NCI-H2196 (cell line): Measurements from ENCODE around the gene CDH4.

Experiments
- DNase-seq: peaks from one replicate; lab custom pipeline; 2025; ENCODE audit not compliant: unreplicated experiment; lab: John Stamatoyannopoulos, UW

Gene CDH4

GRCh38 chr20:61767761-61768494 lies 515.9 kb downstream of the CDH4 start:
- DNase-seq, result no peak

- no peak for DNase-seq
These were observed 516.7 kb downstream of the CDH4 start for GRCh38 chr20:61768571-61769285.

GRCh38 chr20:61769286-61769832 lies 517.3 kb downstream of the CDH4 start:
- DNase-seq, result no peak

- no peak for DNase-seq
These were observed 518.1 kb downstream of the CDH4 start for GRCh38 chr20:61770113-61770585.

GRCh38 chr20:61771805-61772350 lies 519.8 kb downstream of the CDH4 start:
- DNase-seq, result no peak

GRCh38 chr20:61772828-61773631 lies 521.0 kb downstream of the CDH4 start:
- DNase-seq, result no peak

- DNase-seq, result no peak
These were observed 522.0 kb downstream of the CDH4 start for GRCh38 chr20:61773926-61774587.

- no peak for DNase-seq
These were observed 523.4 kb downstream of the CDH4 start for GRCh38 chr20:61775423-61775822.

GRCh38 chr20:61776491-61777075 lies 524.5 kb downstream of the CDH4 start:
- no peak for DNase-seq

GRCh38 chr20:61777773-61778494 lies 525.9 kb downstream of the CDH4 start:
- no peak for DNase-seq

- DNase-seq, result no peak
These were observed 526.4 kb downstream of the CDH4 start for GRCh38 chr20:61778495-61778863.

- DNase-seq, result no peak
These were observed 527.3 kb downstream of the CDH4 start for GRCh38 chr20:61779176-61779965.

GRCh38 chr20:61780066-61780465 lies 528.0 kb downstream of the CDH4 start:
- DNase-seq, result no peak

GRCh38 chr20:61784801-61785566 lies 532.9 kb downstream of the CDH4 start:
- no peak for DNase-seq

- DNase-seq, result no peak
These were observed 533.4 kb downstream of the CDH4 start for GRCh38 chr20:61785567-61785816.

- no peak for DNase-seq
These were observed 534.2 kb downstream of the CDH4 start for GRCh38 chr20:61786230-61786629.

GRCh38 chr20:61788343-61788742 lies 536.3 kb downstream of the CDH4 start:
- no peak for DNase-seq

GRCh38 chr20:61789329-61789728 lies 537.3 kb downstream of the CDH4 start:
- DNase-seq, result no peak
